ENCODE results near the gene SLC47A2.

SLC47A2 gene

GRCh38 chr17:19726631-19727376 is 10.4 kb upstream of the SLC47A2 start:
- DNase-seq, result no peak

GRCh38 chr17:19725486-19725885 is 9.1 kb upstream of the SLC47A2 start:
- no peak for DNase-seq

- no peak for DNase-seq
Observed at GRCh38 chr17:19724501-19725420, 8.4 kb upstream of the SLC47A2 start.

- peak; percentile 1 for DNase-seq
Observed at GRCh38 chr17:19723964-19724363, 7.6 kb upstream of the SLC47A2 start.

- DNase-seq, result peak; percentile 70
Observed at GRCh38 chr17:19720631-19721426, 4.4 kb upstream of the SLC47A2 start.

- no peak for DNase-seq
Observed at GRCh38 chr17:19720210-19720475, 3.8 kb upstream of the SLC47A2 start.

GRCh38 chr17:19719355-19720209 is 3.2 kb upstream of the SLC47A2 start:
- DNase-seq, result no peak

GRCh38 chr17:19718613-19719354 is 2.4 kb upstream of the SLC47A2 start:
- DNase-seq, result no peak

GRCh38 chr17:19718041-19718612 is 1.7 kb upstream of the SLC47A2 start:
- no peak for DNase-seq

GRCh38 chr17:19717411-19717908 is 1.1 kb upstream of the SLC47A2 start:
- no peak for DNase-seq

- no peak for DNase-seq
Observed at GRCh38 chr17:19717031-19717360, 612 bp upstream of the SLC47A2 start.

GRCh38 chr17:19714542-19715411 is 1.6 kb downstream of the SLC47A2 start:
- DNase-seq, result peak; percentile 76

GRCh38 chr17:19713901-19714361 is 2.5 kb downstream of the SLC47A2 start:
- DNase-seq, result no peak

GRCh38 chr17:19713462-19713861 is 2.9 kb downstream of the SLC47A2 start:
- DNase-seq, result no peak

GRCh38 chr17:19712436-19713004 is 3.9 kb downstream of the SLC47A2 start:
- DNase-seq, result no peak

GRCh38 chr17:19709841-19710240 is 6.5 kb downstream of the SLC47A2 start:
- no peak for DNase-seq

- DNase-seq, result no peak
Observed at GRCh38 chr17:19708431-19709175, 7.8 kb downstream of the SLC47A2 start.

- DNase-seq, result peak; percentile 38
Observed at GRCh38 chr17:19707728-19708221, 8.6 kb downstream of the SLC47A2 start.

All from NCI-H1105 treated with DMSO at 0.1 percent for 48 hours (cell line).